ENCODE data around the gene SLCO3A1. TPM values are rescaled to one million over a fixed set of nuclear protein-coding genes. Genes with fewer than 3 reads are reported as not detected.

SLCO3A1 gene
- total RNA-seq, 4 donors from 2014 or later: 10.9 to 18.1 (median 14.2) TPM

GRCh38 chr15:91967935-91968606 lies 114.6 kb downstream of the SLCO3A1 start:
- Histone ChIP-seq H3K27me3 (no peaks in the 10 kb centered on the region), H3K9me3 (no peaks in the 10 kb centered on the region), H3K36me3 (no peaks in the 10 kb centered on the region), H3K4me3 (no peak overlapping the region), H3K4me1 (peaks cover 10 to 79% (median 44%) of the 10 kb centered on the region in 3 donors), H3K27ac (no peak overlapping the region)
- DNase-seq: no peak
- WGBS, 2 donors: 67 to 74% methylated on average over 6 to 7 of the region's 8 CpGs
- TF ChIP-seq CTCF (IDR thresholded peaks at IDR 0.05) (no peak), POLR2A (IDR thresholded peaks at IDR 0.05) (no peak)
- intact Hi-C loops (cut with DNase I): loop anchor here (10.0 kb wide), 1 partner anchor 107 kb away; no protein-coding TSS in a partner anchor

GRCh38 chr15:91968610-91969009 lies 115.1 kb downstream of the SLCO3A1 start:
- no peak overlapping the region for H3K4me3 ChIP-seq
- H3K36me3 ChIP-seq: no peaks in the 10 kb centered on the region
- H3K27ac ChIP-seq: no peak overlapping the region
- H3K9me3 ChIP-seq: no peaks in the 10 kb centered on the region
- peaks cover 10 to 79% (median 49%) of the 10 kb centered on the region in 3 donors for H3K4me1 ChIP-seq
- DNase-seq: no peak
- TF ChIP-seq POLR2A (IDR thresholded peaks at IDR 0.05): no peak
- no peaks in the 10 kb centered on the region for H3K27me3 ChIP-seq
- WGBS, 2 donors: 92 to 94% methylated on average over 14 of the region's 14 CpGs
- intact Hi-C loops (cut with DNase I): loop anchor here (10.0 kb wide), 1 partner anchor 106 kb away; no protein-coding TSS in a partner anchor

GRCh38 chr15:91970142-91970541 lies 116.6 kb downstream of the SLCO3A1 start:
- Histone ChIP-seq H3K9me3 (no peaks in the 10 kb centered on the region), H3K36me3 (no peaks in the 10 kb centered on the region), H3K27me3 (no peaks in the 10 kb centered on the region), H3K4me1 (peaks cover 12 to 81% (median 59%) of the 10 kb centered on the region in 3 donors), H3K27ac (peak overlapping the region in 3 of 4 donors; percentile 21 to 51 (median 49)), H3K4me3 (no peak overlapping the region)
- WGBS, 2 donors: 50 to 69% methylated on average over 6 to 7 of the region's 7 CpGs
- TF ChIP-seq CTCF (IDR thresholded peaks at IDR 0.05) (no peak), POLR2A (IDR thresholded peaks at IDR 0.05) (no peak)
- DNase-seq: no peak
- intact Hi-C loops (cut with DNase I): no loop called here

GRCh38 chr15:91973481-91973880 lies 120.0 kb downstream of the SLCO3A1 start:
- H3K4me3 ChIP-seq: no peak overlapping the region
- intact Hi-C loops (cut with DNase I): no loop called here
- no peaks in the 10 kb centered on the region for H3K9me3 ChIP-seq
- no peaks in the 10 kb centered on the region for H3K36me3 ChIP-seq
- no peaks in the 10 kb centered on the region for H3K27me3 ChIP-seq
- no peak for TF ChIP-seq POLR2A (IDR thresholded peaks at IDR 0.05)
- peak in 5 of 6 experiments; percentile 7 to 52 (median 36) for TF ChIP-seq CTCF (IDR thresholded peaks at IDR 0.05)
- WGBS, 2 donors: 30 to 50% methylated on average over 9 of the region's 9 CpGs
- DNase-seq: no peak
- H3K4me1 ChIP-seq: peaks cover 10 to 57% (median 42%) of the 10 kb centered on the region in 3 donors
- H3K27ac ChIP-seq: peak overlapping the region; percentile 11 to 69 (median 40)

- intact Hi-C loops (cut with DNase I): no loop called here
- peak overlapping the region; percentile 23 to 69 (median 55) for H3K27ac ChIP-seq
- no peak for DNase-seq
- no peaks in the 10 kb centered on the region for H3K36me3 ChIP-seq
- 43 to 44% methylated on average over 6 of the region's 6 CpGs for WGBS, 2 donors
- H3K27me3 ChIP-seq: no peaks in the 10 kb centered on the region
- H3K4me3 ChIP-seq: no peak overlapping the region
- H3K4me1 ChIP-seq: peaks cover 8 to 51% (median 41%) of the 10 kb centered on the region in 3 donors
- TF ChIP-seq POLR2A (IDR thresholded peaks at IDR 0.05) (no peak), CTCF (IDR thresholded peaks at IDR 0.05) (no peak)
- H3K9me3 ChIP-seq: no peaks in the 10 kb centered on the region
Observed at GRCh38 chr15:91974321-91974720, 120.8 kb downstream of the SLCO3A1 start.
